HT-29 (cell line): ENCODE measurements around the gene PRAF2. TPM values are rescaled to one million over a fixed set of nuclear protein-coding genes. Genes with fewer than 3 reads are reported as not detected.

Experiments used
- DNase-seq: peaks from one replicate; pipeline ENCODE4 v3.0.0-alpha.2; 2015; ENCODE audit warnings: low spot score
- total RNA-seq: library from RNA; depleted of rRNA; stranded (reverse); fragments of >200 nt; shearing (Covaris generic); gene quantifications from 2 replicates; pipeline ENCODE4 v1.2.3, GENCODE V29; 2014

The PRAF2 gene
- total RNA-seq, 1 experiment from 2014 or later: 0.15 TPM

- DNase-seq: no peak
Observed at GRCh38 chrX:49072712-49073095, 1.1 kb downstream of the PRAF2 start.

- no peak for DNase-seq
Observed at GRCh38 chrX:49071877-49072711, 1.7 kb downstream of the PRAF2 start.

- DNase-seq: no peak
Observed at GRCh38 chrX:49070988-49071387, 2.8 kb downstream of the PRAF2 start.

GRCh38 chrX:49069038-49069437 lies 4.8 kb downstream of the PRAF2 start:
- DNase-seq: no peak

- DNase-seq: no peak
Observed at GRCh38 chrX:49067285-49068120, 6.3 kb downstream of the PRAF2 start.

- no peak for DNase-seq
Observed at GRCh38 chrX:49066690-49067089, 7.1 kb downstream of the PRAF2 start.

GRCh38 chrX:49066278-49066677 lies 7.5 kb downstream of the PRAF2 start:
- DNase-seq: no peak

GRCh38 chrX:49064735-49065134 lies 9.1 kb downstream of the PRAF2 start:
- DNase-seq: no peak

GRCh38 chrX:49064303-49064702 lies 9.5 kb downstream of the PRAF2 start:
- no peak for DNase-seq

- DNase-seq: no peak
Observed at GRCh38 chrX:49063715-49064114, 10.1 kb downstream of the PRAF2 start.

GRCh38 chrX:49061916-49062315 lies 11.9 kb downstream of the PRAF2 start:
- DNase-seq: no peak

GRCh38 chrX:49061490-49061889 lies 12.3 kb downstream of the PRAF2 start:
- DNase-seq: no peak

GRCh38 chrX:49060914-49061313 lies 12.9 kb downstream of the PRAF2 start:
- no peak for DNase-seq

GRCh38 chrX:49059681-49060085 lies 14.1 kb downstream of the PRAF2 start:
- peak; percentile 49 for DNase-seq

- DNase-seq: peak; percentile 36
Observed at GRCh38 chrX:49059201-49059600, 14.6 kb downstream of the PRAF2 start.

GRCh38 chrX:49058794-49059193 lies 15.0 kb downstream of the PRAF2 start, which contains the start of gene CCDC120:
TSS of gene CCDC120 (plus strand) at chrX:49058999. CDS start at chrX:49062042, 3,043 bp downstream.
- peak; percentile 70 for DNase-seq

- DNase-seq: no peak
Observed at GRCh38 chrX:49054073-49054762, 19.6 kb downstream of the PRAF2 start.

- no peak for DNase-seq
Observed at GRCh38 chrX:49053223-49054072, 20.4 kb downstream of the PRAF2 start.

- DNase-seq: no peak
Observed at GRCh38 chrX:49043987-49044281, 29.9 kb downstream of the PRAF2 start.

GRCh38 chrX:49043220-49043986 lies 30.4 kb downstream of the PRAF2 start, which contains the start of gene TFE3:
TSS of gene TFE3 (minus strand) at chrX:49043357. CDS start at chrX:49043226, 131 bp downstream.
- peak; percentile 98 for DNase-seq
